ENCODE results near the gene PSKH1.
"Not testable (repeated sequence)": the region's sequence is repeated elsewhere in the genome, so short reads cannot be mapped to it uniquely, and the experiment has no call there.

PSKH1 gene

DNA sequence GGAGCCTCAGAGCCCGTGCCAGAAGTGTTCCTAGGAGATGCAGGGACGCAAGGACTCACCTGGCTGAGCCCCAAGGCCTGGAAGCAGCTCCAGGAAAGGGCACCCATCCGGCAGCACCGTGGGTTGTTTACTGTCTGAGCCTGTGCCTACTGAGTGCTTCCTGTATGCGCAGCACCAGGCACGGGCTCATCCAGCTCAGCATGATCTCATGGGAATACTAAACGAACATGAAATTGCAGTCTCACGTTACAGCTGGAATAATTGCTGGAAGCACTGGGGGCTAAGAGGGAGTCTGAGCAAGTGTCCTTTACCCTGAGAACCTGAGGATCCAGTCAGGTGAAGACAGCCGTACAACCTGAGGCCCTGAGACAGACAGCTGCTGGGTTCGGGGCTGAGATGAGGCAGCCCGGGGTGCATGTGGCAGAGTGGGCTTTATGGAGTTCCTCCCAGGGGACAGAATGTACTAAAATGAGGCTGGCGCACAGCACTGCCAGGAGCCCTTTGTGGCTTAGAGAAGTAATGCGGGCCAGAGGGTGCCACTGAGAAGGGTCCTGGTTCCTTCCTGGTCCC lies 33.2 kb downstream of the PSKH1 start:
- no peak for DNase-seq (ENCODE audit: low read depth)

- no peak for DNase-seq (ENCODE audit: low read depth)
Measured at GRCh38 chr16:67927131-67927941, 34.3 kb downstream of the PSKH1 start.

- DNase-seq (ENCODE audit: low read depth), result no peak
Measured at GRCh38 chr16:67928147-67928546, 35.1 kb downstream of the PSKH1 start.

DNA sequence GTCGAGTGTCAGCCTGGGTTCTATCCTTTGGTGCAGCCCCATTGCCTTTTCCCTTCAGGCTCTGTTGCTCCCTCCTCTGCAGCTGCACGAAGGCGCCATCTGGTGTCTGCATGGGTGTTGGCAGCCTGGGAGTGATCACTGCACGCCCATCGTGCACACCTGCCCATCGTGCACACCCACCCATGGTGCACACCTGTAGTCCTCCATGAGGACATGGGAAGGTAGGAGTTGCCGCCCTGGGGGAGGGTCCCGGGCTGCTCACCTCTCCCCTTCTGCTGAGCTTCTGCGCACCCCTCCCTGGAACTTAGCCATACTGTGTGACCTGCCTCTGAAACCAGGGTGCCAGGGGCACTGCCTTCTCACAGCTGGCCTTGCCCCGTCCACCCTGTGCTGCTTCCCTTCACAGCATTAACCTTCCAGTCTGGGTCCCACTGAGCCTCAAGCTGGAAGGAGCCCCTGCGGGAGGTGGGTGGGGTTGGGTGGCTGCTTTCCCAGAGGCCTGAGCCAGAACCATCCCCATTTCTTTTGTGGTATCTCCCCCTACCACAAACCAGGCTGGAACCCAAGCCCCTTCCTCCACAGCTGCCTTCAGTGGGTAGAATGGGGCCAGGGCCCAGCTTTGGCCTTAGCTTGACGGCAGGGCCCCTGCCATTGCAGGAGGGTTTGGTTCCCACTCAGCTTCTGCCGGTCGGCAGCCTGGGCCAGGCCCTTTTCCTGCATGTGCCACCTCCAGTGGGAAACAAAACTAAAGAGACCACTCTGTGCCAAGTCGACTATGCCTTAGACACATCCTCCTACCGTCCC lies 35.7 kb downstream of the PSKH1 start:
- no peak for DNase-seq (ENCODE audit: low read depth)

DNA sequence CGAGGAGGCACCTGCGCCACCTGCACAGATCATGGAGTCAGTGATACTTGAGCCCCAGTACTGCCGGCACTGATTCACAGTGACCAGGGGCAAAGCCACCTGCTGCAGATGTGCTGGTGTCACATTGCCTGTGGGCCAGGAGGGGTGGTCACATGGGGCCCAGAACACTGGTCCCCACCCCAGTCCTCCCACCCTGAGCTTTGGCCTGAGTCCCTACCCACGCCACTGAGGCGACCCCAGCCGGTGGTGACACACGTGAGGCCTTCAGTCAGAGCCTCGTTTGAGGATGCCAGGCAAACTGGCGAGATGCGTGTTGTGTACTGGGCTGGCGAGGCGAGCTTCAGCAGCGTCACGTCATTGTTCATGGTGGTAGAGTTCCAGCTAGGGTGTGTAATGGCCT lies 37.1 kb downstream of the PSKH1 start:
- DNase-seq (ENCODE audit: low read depth), result no peak

DNA sequence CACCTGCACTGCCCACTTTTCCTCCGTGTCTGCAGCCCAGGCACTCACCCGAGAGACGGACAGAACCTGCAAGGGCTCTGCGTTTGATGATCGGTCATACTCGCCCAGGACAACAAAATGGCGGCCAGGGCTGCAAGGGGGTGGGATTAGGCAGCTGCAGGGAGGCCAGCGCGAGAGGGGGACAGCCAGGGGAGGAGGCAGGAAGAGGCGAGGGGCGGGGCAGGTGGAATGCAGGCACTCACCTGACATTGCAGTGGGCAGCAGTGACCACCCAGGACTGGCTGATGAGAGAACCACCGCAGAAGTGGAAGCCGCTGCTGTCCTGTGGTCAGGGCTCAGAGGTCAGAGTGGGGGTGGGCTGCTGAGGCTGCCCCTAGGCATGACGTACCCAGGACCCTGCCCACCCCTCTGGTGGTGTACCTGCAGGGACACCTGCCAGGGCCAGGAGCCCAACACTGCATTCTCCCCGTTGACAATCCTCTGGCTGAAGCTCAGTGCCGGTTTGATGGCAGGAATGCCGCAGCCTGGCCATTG lies 37.7 kb downstream of the PSKH1 start:
- no peak for DNase-seq (ENCODE audit: low read depth)

GRCh38 chr16:67931712-67932461 lies 38.8 kb downstream of the PSKH1 start, which contains the start of gene CTRL:
CTRL (minus strand) TSS chr16:67931862; CDS start chr16:67931852, 10 bp downstream.
- DNase-seq (ENCODE audit: low read depth), result no peak

DNA sequence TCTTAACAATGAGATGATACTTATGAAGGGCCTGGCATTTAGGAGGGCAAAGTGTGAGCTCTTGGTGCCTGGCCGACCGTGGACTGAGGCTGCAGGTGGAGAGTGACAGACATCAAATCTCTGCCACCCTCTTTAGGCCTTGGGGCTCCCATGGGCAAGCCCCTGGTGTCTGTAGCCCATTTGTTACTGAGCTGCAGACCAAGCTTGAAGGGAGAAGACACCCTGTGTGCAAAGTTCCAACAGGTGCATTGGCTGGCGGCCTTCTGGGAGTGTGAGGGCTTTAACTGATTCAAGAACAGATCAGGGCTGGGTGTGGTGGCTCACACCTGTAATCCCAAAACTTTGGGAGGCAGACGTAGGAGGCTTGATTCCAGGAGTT lies 39.4 kb downstream of the PSKH1 start:
- no peak for DNase-seq (ENCODE audit: low read depth)

- no peak for DNase-seq (ENCODE audit: low read depth)
Measured at GRCh38 chr16:67933805-67934204, 40.8 kb downstream of the PSKH1 start.

DNA sequence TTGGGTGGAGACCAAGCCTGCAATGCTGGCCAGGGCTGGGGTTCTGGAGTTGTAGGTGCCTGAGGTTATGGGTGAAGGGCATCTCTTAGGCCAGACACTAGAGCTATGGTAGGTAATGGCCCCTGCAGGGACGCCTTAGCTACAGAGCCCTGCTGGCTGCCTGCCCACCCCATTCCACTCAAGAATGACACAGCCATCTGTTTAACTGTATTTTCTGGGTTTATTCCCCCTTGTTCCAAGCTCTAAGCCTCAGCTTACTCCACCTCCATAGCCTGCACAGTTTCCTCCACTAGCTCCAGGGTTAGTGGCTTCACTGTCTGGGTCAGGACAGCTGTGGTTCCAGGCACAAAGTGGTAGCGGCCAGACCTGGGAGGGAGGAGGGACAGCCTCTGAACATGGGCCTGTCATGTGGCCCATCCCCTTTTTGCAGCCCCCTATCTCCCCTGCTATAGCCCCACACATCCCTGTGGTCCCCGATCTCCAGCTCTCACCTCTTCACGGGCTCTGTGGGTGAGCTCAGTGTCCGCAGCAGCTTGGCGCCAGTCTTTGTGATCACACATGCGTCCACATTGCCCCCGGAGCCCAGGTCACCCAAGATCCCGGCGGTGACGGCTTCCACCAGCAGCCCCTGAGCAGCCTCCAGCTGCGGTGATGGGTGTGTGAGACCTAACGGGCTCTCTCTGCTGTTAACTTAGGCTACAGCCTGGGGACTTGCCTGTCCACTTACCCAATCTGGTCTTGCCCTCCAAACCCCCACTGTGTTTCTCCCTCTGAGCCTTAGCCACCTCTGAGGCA lies 41.4 kb downstream of the PSKH1 start:
- DNase-seq (ENCODE audit: low read depth), result no peak

GRCh38 chr16:67935101-67935401 lies 42.0 kb downstream of the PSKH1 start:
- no peak for DNase-seq (ENCODE audit: low read depth)

- DNase-seq (ENCODE audit: low read depth), result peak; percentile 85
Measured at GRCh38 chr16:67935402-67936123, 42.5 kb downstream of the PSKH1 start.

DNA sequence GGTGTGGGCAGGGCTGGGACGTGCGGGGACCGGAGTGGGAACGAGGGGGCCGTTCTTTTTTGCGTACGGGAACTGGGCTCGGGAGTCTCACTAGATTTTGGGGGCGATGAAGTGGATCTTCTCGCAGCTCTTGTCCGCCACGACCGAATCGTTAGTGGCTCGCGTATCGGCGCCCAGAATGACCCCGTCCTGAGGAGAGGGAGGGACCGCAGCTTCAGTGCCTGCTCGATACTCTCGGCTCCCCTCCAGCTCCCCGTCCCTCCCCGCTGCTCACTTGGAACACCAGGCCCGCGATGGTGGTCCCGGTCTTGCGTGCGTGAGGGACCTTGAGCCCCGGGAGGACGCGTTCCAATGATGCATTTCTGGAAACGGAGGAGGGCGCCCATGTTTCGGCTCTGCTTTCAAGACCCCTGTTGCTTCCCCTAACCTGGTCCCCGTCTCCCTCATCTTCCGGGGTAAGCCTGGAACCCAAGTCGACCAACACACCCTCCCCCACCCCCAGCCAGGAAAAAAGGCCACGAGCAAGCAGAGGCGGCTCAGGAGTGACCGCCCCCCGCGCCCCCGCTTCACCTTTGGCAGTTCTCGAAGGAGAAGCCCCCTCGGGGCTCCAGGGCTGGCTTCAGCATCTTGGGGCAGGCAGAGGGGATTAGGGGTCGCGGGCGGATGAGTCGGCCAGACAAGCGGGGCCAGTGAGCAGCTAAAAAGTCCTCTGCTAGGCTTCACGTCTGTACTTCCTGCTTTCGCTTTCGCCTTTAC lies 43.2 kb downstream of the PSKH1 start, which contains the start of gene PSMB10:
Gene PSMB10 (minus strand): TSS at position 727 of the 756 bp plus-strand sequence. CDS start 101 bp downstream, at position 626.
- DNase-seq (ENCODE audit: low read depth), result no peak

- peak; percentile 47 for DNase-seq (ENCODE audit: low read depth)
Measured at GRCh38 chr16:67936880-67937605, 44.0 kb downstream of the PSKH1 start.

DNA sequence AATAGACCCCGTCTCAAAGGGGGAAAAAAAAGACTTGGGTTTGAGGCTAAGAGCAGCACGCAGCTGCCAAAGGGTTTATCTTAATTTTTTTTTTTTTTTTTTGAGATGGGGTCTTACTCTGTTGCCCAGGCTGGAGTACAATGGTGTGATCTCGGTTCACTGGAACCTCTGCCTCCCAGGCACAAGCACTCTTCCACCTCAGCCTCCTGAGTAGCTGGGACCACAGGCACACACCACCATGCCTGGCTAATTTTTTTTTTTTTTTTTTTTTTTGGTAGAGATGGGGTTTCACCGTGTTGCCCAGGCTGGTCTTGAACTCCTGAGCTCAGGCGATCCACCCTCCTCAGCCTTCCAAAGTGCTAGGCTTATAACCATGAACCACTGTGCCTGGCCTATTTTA lies 44.7 kb downstream of the PSKH1 start:
- DNase-seq (ENCODE audit: low read depth), result not testable (repeated sequence)

- DNase-seq (ENCODE audit: low read depth), result no peak
Measured at GRCh38 chr16:67939507-67940445, 46.7 kb downstream of the PSKH1 start.

DNA sequence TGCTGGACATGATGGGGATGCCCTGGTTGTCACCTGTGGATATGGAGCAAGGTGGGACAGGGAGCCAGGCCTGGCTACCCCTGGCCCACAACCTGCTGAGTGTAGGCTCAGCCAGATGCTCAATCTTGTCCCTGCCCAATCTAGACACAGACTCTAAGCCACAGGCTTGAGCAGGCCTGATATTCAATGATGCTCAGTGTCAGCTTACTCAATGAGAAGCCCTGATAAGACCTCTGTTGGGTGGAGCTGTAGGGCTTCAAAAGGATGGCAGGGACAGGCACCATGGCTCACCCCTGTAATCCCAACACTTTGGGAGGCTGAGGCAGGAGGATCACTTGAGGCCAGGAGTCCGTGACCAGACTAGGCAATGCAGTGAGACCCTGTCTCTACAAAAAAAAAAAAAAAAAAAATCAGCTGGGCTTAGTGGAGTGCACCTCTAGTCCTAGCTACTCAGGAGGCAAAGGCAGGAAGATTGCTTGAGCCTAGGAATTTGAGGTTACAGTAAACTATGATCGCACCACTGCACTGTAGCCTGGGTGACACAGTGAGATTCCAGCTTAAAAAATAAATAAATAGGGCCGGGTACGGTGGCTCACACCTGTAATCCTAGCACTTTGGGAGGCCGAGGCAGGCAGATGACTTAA lies 47.5 kb downstream of the PSKH1 start:
- no peak for DNase-seq (ENCODE audit: low read depth)
